Mucosa of descending colon (tissue), 3 donors: ENCODE results near the gene CCNI. TPM values are rescaled to one million over a fixed set of nuclear protein-coding genes. Genes with fewer than 3 reads are reported as not detected.
A peak's percentile ranks its signal among the peaks of the same experiment; 100 is the strongest.

Experiments
- ATAC-seq: fragments of 200-7000 bp; cut with Tn5 transposase; one replicate; pipeline ENCODE4 v1.9.1; 2020; ENCODE audit warnings: mild to moderate bottlenecking, moderate library complexity
- DNase-seq, 3 donors: peaks; one replicate each; pipeline ENCODE4 v3.0.0-alpha.2; 2020
- H3K36me3 ChIP-seq: fragments of 200-600 bp; one replicate; pipeline ENCODE4 v1.8.0; 2021; ENCODE audit warnings: low read depth, mild to moderate bottlenecking
- H3K4me1 ChIP-seq: fragments of 200-600 bp; one replicate; pipeline ENCODE4 v1.8.0; 2021; ENCODE audit warnings: low read depth, mild to moderate bottlenecking
- H3K4me3 ChIP-seq: fragments of 200-600 bp; one replicate; pipeline ENCODE4 v1.8.0; 2021; ENCODE audit warnings: mild to moderate bottlenecking
- H3K9me3 ChIP-seq: fragments of 200-600 bp; one replicate; pipeline ENCODE4 v1.8.0; 2021; ENCODE audit warnings: mild to moderate bottlenecking
- CTCF ChIP-seq: fragments of 200-600 bp; IDR thresholded peaks from one replicate; pipeline ENCODE4 v1.8.0; 2022; ENCODE audit warnings: antibody characterized with exemption, mild to moderate bottlenecking
- intact Hi-C, 2 donors: fragments of 100-400 bp; cut with DNase I in 1 of 2; cut with micrococcal nuclease in 1 of 2; formaldehyde crosslinking; loops; one replicate each; pipeline versions ENCODE4 v1.11.0 to v1.11.1; 2022; cut with DNase I, micrococcal nuclease
- total RNA-seq, 3 donors: library from RNA; stranded (reverse); fragmentation: NEBNext Ultra II Directional in 2 of 3; extraction: Animal tissue kit (Norgen Biotek cat#: 25700) in 2 of 3; gene quantifications; one replicate each; pipeline versions ENCODE4 v1.2.1 to v1.2.4, GENCODE V29; 2021 to 2023
- donor health status: DM: no; HTN: no; CAD: no; lungs with moderate emphysema.
- donor health status: DM: no; HTN: no; CAD: no.
- donor health status: DM: no; HTN: yes; CAD: no.

CCNI gene
- total RNA-seq, 3 donors from 2014 or later = 175 to 323 (median 190) TPM

GRCh38 chr4:77104388-77104787 is 28.6 kb upstream of the CCNI start:
- DNase-seq (no peak), ATAC-seq (no peak)
- TF ChIP-seq CTCF = no peak
- Histone ChIP-seq H3K36me3 (no peaks in the 10 kb centered on the region), H3K9me3 (no peaks in the 10 kb centered on the region), H3K4me3 (no peak overlapping the region), H3K4me1 (peaks cover 2% of the 10 kb centered on the region)
- intact Hi-C loops = no loop called here

GRCh38 chr4:77100234-77100633 is 24.4 kb upstream of the CCNI start:
- intact Hi-C loops = no loop called here
- H3K4me3 ChIP-seq = no peak overlapping the region
- peak; percentile 17 for ATAC-seq

GRCh38 chr4:77097611-77098010 is 21.8 kb upstream of the CCNI start:
- ATAC-seq (no peak), DNase-seq (no peak)
- Histone ChIP-seq H3K4me1 (no peaks in the 10 kb centered on the region), H3K36me3 (no peaks in the 10 kb centered on the region), H3K9me3 (no peaks in the 10 kb centered on the region), H3K4me3 (no peak overlapping the region)
- no peak for TF ChIP-seq CTCF
- intact Hi-C loops = loop anchor here in 1 of 2 donors (10.0 kb wide), 1 partner anchor 107 kb away; no protein-coding TSS in a partner anchor

More at GRCh38 chr4:77100234-77100633, 24.4 kb upstream of the CCNI start:
- no peak for TF ChIP-seq CTCF
- no peaks in the 10 kb centered on the region for H3K9me3 ChIP-seq
- peaks cover 2% of the 10 kb centered on the region for H3K4me1 ChIP-seq
- H3K36me3 ChIP-seq = no peaks in the 10 kb centered on the region
- no peak for DNase-seq

- no peaks in the 10 kb centered on the region for H3K4me1 ChIP-seq
- peak; percentile 69 to 90 (median 76) for DNase-seq
- intact Hi-C loops = loop anchor here (2.0 to 10.0 kb wide), 2 partner anchors 108 to 110 kb away; no protein-coding TSS in a partner anchor
- H3K36me3 ChIP-seq = no peaks in the 10 kb centered on the region
- H3K4me3 ChIP-seq = no peak overlapping the region
- ATAC-seq = peak; percentile 97
- peak; percentile 81 for TF ChIP-seq CTCF
- H3K9me3 ChIP-seq = no peaks in the 10 kb centered on the region
Observed at GRCh38 chr4:77095101-77095821, 19.5 kb upstream of the CCNI start.

- intact Hi-C loops = loop anchor here (2.0 to 10.0 kb wide), 2 partner anchors 108 to 110 kb away; no protein-coding TSS in a partner anchor
- DNase-seq (no peak), ATAC-seq (no peak)
- Histone ChIP-seq H3K4me3 (no peak overlapping the region), H3K4me1 (no peaks in the 10 kb centered on the region), H3K36me3 (no peaks in the 10 kb centered on the region), H3K9me3 (no peaks in the 10 kb centered on the region)
- TF ChIP-seq CTCF = no peak
Observed at GRCh38 chr4:77094496-77094895, 18.7 kb upstream of the CCNI start.
